ENCODE measurements around the gene CIB4. TPM values are rescaled to one million over a fixed set of nuclear protein-coding genes. Genes with fewer than 3 reads are reported as not detected.

Gene CIB4
- total RNA-seq, 1 experiment from 2014 or later, result not detected

- peaks cover 4% of the 10 kb centered on the region; the same call in 1 of the 2 replicates for H3K27me3 Mint-ChIP-seq (ENCODE audit: low read depth)
- no peak overlapping the region for H3K4me3 Mint-ChIP-seq
- ATAC-seq (no peak), DNase-seq (ENCODE audit: low spot score) (no peak)
- no peak for TF ChIP-seq KAT7 (CRISPR knock-in tag; IDR thresholded peaks at IDR 0.05; ENCODE audit: borderline replicate concordance)
- TF ChIP-seq NR3C1 (CRISPR knock-in tag; conservative IDR thresholded peaks at IDR 0.05; ENCODE audit: low read depth), result no peak
- TF ChIP-seq, protein P1, sequence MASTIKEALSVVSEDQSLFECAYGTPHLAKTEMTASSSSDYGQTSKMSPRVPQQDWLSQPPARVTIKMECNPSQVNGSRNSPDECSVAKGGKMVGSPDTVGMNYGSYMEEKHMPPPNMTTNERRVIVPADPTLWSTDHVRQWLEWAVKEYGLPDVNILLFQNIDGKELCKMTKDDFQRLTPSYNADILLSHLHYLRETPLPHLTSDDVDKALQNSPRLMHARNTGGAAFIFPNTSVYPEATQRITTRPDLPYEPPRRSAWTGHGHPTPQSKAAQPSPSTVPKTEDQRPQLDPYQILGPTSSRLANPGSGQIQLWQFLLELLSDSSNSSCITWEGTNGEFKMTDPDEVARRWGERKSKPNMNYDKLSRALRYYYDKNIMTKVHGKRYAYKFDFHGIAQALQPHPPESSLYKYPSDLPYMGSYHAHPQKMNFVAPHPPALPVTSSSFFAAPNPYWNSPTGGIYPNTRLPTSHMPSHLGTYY (CRISPR knock-in tag; IDR thresholded peaks at IDR 0.05), result no peak
- no peak for TF ChIP-seq ZNF512 (CRISPR knock-in tag; IDR thresholded peaks at IDR 0.05; ENCODE audit: borderline replicate concordance)
- TF ChIP-seq, protein P2, sequence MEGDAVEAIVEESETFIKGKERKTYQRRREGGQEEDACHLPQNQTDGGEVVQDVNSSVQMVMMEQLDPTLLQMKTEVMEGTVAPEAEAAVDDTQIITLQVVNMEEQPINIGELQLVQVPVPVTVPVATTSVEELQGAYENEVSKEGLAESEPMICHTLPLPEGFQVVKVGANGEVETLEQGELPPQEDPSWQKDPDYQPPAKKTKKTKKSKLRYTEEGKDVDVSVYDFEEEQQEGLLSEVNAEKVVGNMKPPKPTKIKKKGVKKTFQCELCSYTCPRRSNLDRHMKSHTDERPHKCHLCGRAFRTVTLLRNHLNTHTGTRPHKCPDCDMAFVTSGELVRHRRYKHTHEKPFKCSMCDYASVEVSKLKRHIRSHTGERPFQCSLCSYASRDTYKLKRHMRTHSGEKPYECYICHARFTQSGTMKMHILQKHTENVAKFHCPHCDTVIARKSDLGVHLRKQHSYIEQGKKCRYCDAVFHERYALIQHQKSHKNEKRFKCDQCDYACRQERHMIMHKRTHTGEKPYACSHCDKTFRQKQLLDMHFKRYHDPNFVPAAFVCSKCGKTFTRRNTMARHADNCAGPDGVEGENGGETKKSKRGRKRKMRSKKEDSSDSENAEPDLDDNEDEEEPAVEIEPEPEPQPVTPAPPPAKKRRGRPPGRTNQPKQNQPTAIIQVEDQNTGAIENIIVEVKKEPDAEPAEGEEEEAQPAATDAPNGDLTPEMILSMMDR (IDR thresholded peaks at IDR 0.05), result no peak
- TF ChIP-seq TP53 (CRISPR knock-in tag; IDR thresholded peaks at IDR 0.05), result no peak
- TF ChIP-seq SOX15 (CRISPR knock-in tag; IDR thresholded peaks at IDR 0.05), result no peak
- TF ChIP-seq FOXK1 (CRISPR knock-in tag; IDR thresholded peaks at IDR 0.05), result no peak
- no peak for TF ChIP-seq ZSCAN18 (CRISPR knock-in tag; IDR thresholded peaks at IDR 0.05)
- no peak for TF ChIP-seq GTF2I (CRISPR knock-in tag; conservative IDR thresholded peaks at IDR 0.05)
- no peak for TF ChIP-seq ATF2 (CRISPR knock-in tag; IDR thresholded peaks at IDR 0.05; ENCODE audit: borderline replicate concordance, low read depth)
- no peak for TF ChIP-seq IRF2 (CRISPR knock-in tag; IDR thresholded peaks at IDR 0.05; ENCODE audit: borderline replicate concordance, low read depth)
- TF ChIP-seq CREM (CRISPR knock-in tag; IDR thresholded peaks at IDR 0.05), result no peak
- H3K36me3 Mint-ChIP-seq, result no peaks in the 10 kb centered on the region
- H3K9me3 Mint-ChIP-seq, result peaks cover 6% of the 10 kb centered on the region; the same call in 1 of the 2 replicates
- H3K4me1 Mint-ChIP-seq, result peaks cover 22% of the 10 kb centered on the region
- no peak overlapping the region for H3K27ac Mint-ChIP-seq
- ChIA-PET CTCF (interaction anchor here (1.2 kb wide), 1 partner anchor 25 kb away, joined by 3 read pairs; no protein-coding TSS in a partner anchor), POLR2A (no interaction called here)
Observed at GRCh38 chr2:26649992-26650712, 9.0 kb upstream of the CIB4 start.

DNA sequence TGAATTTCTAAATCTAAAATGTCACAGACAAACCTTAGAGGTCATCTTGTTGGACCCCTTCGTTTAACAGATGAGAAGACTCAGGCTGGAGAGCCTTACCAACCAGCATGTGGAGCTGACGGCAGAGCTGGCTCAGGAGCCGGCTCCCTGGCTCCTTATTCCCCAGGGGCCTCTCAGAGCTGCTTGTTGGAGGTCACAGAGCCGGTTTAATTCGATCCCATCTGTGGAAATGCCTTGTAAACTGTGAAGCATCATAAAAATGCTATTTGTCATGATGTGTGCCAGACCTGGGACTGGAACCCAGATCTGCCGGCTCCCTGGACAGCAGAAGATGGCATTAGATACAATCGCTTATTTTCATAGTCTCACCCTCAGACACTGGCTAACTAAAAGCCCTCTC is 8.2 kb upstream of the CIB4 start:
- ChIA-PET CTCF (interaction anchor here (1.2 kb wide), 1 partner anchor 26 kb away, joined by 3 read pairs; no protein-coding TSS in a partner anchor), POLR2A (no interaction called here)
- peaks cover 4% of the 10 kb centered on the region; the same call in 1 of the 2 replicates for H3K27me3 Mint-ChIP-seq (ENCODE audit: low read depth)
- peaks cover 17% of the 10 kb centered on the region for H3K4me1 Mint-ChIP-seq
- no peak for ATAC-seq
- H3K27ac Mint-ChIP-seq, result no peak overlapping the region
- peaks cover 6% of the 10 kb centered on the region; the same call in 1 of the 2 replicates for H3K9me3 Mint-ChIP-seq
- no peak for DNase-seq (ENCODE audit: low spot score)
- no peak for TF ChIP-seq NR2C2 (CRISPR knock-in tag; IDR thresholded peaks at IDR 0.05)
- TF ChIP-seq, protein P3, sequence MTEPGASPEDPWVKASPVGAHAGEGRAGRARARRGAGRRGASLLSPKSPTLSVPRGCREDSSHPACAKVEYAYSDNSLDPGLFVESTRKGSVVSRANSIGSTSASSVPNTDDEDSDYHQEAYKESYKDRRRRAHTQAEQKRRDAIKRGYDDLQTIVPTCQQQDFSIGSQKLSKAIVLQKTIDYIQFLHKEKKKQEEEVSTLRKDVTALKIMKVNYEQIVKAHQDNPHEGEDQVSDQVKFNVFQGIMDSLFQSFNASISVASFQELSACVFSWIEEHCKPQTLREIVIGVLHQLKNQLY (CRISPR knock-in tag; IDR thresholded peaks at IDR 0.05), result no peak
- no peak for TF ChIP-seq SP1 (CRISPR knock-in tag; conservative IDR thresholded peaks at IDR 0.05)
- TF ChIP-seq, protein P4, sequence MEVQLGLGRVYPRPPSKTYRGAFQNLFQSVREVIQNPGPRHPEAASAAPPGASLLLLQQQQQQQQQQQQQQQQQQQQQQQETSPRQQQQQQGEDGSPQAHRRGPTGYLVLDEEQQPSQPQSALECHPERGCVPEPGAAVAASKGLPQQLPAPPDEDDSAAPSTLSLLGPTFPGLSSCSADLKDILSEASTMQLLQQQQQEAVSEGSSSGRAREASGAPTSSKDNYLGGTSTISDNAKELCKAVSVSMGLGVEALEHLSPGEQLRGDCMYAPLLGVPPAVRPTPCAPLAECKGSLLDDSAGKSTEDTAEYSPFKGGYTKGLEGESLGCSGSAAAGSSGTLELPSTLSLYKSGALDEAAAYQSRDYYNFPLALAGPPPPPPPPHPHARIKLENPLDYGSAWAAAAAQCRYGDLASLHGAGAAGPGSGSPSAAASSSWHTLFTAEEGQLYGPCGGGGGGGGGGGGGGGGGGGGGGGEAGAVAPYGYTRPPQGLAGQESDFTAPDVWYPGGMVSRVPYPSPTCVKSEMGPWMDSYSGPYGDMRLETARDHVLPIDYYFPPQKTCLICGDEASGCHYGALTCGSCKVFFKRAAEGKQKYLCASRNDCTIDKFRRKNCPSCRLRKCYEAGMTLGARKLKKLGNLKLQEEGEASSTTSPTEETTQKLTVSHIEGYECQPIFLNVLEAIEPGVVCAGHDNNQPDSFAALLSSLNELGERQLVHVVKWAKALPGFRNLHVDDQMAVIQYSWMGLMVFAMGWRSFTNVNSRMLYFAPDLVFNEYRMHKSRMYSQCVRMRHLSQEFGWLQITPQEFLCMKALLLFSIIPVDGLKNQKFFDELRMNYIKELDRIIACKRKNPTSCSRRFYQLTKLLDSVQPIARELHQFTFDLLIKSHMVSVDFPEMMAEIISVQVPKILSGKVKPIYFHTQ (CRISPR knock-in tag; IDR thresholded peaks at IDR 0.05), result no peak
- no peaks in the 10 kb centered on the region for H3K36me3 Mint-ChIP-seq
- H3K4me3 Mint-ChIP-seq, result no peak overlapping the region

Data from WTC11 (cell line).